IPS DF 6.9 (cell line): ENCODE results near the gene INA.

Experiments
- DNase-seq: peaks from one replicate; pipeline ENCODE4 v3.0.0-alpha.2; 2013; ENCODE audit warnings: low read depth, low spot score
- H3K27ac ChIP-seq: one replicate; pipeline ENCODE4 v1.5.1; 2013; ENCODE audit warnings: low read length, control low read depth
- H3K27me3 ChIP-seq: 2 replicates; pipeline ENCODE4 v1.6.1; 2013; ENCODE audit warnings: mild to moderate bottlenecking, low read length; ENCODE audit not compliant: control insufficient read depth, insufficient read depth
- H3K36me3 ChIP-seq: 2 replicates; pipeline ENCODE4 v1.6.1; 2013; ENCODE audit warnings: low read length; ENCODE audit not compliant: control insufficient read depth, insufficient read depth
- H3K4me1 ChIP-seq: 2 replicates; pipeline ENCODE4 v1.6.1; 2013; ENCODE audit warnings: low read length; ENCODE audit not compliant: control insufficient read depth, insufficient read depth
- H3K4me3 ChIP-seq: 2 replicates; pipeline ENCODE4 v1.5.1; 2013; ENCODE audit warnings: mild to moderate bottlenecking, low read length
- H3K9me3 ChIP-seq: 2 replicates; pipeline ENCODE4 v1.6.1; 2013; ENCODE audit warnings: low read length, inconsistent platforms; ENCODE audit not compliant: control insufficient read depth, insufficient read depth
- WGBS: extraction: QIAGEN DNeasy Blood & Tissue Kit; methylation state at CpG from one replicate; pipeline ENCODE4 v1.1.7; 2013; ENCODE audit warnings: mixed read lengths, missing lambda C conversion rate; ENCODE audit not compliant: insufficient read length, insufficient coverage; 5-methylcytosine and 5-hydroxymethylcytosine counted together

Gene INA

DNA sequence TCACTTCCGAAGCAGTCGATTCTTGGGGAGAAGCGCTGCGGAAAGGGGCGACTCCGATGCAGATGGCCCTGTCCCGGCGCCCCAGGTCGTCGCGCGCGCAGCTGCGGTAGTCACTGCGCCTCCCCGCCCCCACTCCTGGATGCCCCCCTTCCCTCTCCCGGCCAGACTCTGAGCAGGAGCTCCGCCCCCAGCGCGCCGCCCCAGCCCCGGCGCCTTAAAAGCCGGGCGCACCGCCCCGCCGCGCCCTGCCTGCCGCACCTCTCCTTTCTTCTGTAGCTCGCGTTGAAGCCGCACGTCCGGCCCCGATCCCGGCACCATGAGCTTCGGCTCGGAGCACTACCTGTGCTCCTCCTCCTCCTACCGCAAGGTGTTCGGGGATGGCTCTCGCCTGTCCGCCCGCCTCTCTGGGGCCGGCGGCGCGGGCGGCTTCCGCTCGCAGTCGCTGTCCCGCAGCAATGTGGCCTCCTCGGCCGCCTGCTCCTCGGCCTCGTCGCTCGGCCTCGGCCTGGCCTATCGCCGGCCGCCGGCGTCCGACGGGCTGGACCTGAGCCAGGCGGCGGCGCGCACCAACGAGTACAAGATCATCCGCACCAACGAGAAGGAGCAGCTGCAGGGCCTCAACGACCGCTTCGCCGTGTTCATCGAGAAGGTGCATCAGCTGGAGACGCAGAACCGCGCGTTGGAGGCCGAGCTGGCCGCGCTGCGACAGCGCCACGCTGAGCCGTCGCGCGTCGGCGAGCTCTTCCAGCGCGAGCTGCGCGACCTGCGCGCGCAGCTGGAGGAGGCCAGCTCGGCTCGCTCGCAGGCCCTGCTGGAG lies at the start of gene INA:
TSS of gene INA (plus strand) at position 243 of the 817 bp plus-strand sequence. CDS start at position 317, 74 bp downstream.
- Histone ChIP-seq H3K36me3 (no peaks in the 10 kb centered on the region), H3K27me3 (peaks cover 22% of the 10 kb centered on the region), H3K27ac (no peak within 1 kb of the TSS), H3K9me3 (no peaks in the 10 kb centered on the region), H3K4me3 (peak within 1 kb of the TSS; percentile 27), H3K4me1 (peaks cover 5% of the 10 kb centered on the region)
- no CpG with 5 or more reads among the region's 105 CpGs for WGBS
- DNase-seq = no peak

DNA sequence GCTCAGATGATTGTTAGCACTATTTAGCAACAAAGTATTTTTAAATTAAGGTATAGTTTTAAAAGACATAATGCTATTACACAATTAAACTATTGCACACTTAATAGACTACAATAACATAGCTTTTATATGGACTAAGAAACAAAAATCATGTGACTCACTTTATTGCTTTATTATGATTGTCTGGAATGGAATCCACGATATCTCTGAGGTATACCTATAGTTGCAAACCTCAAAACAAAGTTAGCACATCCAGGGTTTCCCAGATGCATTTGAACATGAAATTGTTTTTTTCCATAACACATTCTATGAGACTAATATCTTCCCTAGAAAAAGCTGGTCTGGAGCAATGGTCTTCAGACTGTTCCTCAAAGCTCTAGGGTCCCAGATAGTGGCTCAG lies 49.5 kb upstream of the INA start:
- Histone ChIP-seq H3K36me3 (no peaks in the 10 kb centered on the region), H3K27me3 (no peaks in the 10 kb centered on the region), H3K4me1 (peaks cover 2% of the 10 kb centered on the region; the same call in 1 of the 2 replicates), H3K27ac (no peak overlapping the region), H3K9me3 (peaks cover 2% of the 10 kb centered on the region), H3K4me3 (no peak overlapping the region)
- no peak for DNase-seq
- no CpG with 5 or more reads among the region's 1 CpG for WGBS

DNA sequence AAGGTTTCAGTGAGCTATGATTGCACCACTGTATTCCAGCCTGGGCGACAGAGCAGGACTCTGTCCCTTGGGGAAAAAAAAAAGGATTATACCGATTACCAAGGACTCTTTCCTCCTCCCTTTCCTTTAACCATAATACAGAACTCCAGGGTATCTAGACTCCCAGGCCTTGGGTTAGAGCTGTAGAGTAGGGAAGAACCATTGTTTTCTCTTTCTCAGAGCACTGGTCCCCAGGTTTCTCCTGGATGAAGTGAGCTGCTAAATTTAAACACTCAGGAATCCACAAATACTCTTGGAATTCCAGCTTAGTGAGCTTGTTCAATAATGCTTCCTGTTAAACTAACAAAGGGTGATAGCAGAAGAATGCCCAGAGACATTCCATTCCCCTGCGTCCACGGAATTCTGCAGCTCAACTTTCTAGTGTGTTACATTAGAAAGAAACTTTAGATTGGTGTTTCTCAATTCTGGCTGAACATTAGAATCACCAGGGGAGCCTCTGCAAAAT lies 45.8 kb upstream of the INA start:
- Histone ChIP-seq H3K36me3 (no peaks in the 10 kb centered on the region), H3K4me3 (no peak overlapping the region), H3K4me1 (peaks cover 3% of the 10 kb centered on the region; the same call in 1 of the 2 replicates), H3K9me3 (no peaks in the 10 kb centered on the region), H3K27ac (no peak overlapping the region), H3K27me3 (no peaks in the 10 kb centered on the region)
- no CpG with 5 or more reads among the region's 4 CpGs for WGBS
- DNase-seq = peak; percentile 54

DNA sequence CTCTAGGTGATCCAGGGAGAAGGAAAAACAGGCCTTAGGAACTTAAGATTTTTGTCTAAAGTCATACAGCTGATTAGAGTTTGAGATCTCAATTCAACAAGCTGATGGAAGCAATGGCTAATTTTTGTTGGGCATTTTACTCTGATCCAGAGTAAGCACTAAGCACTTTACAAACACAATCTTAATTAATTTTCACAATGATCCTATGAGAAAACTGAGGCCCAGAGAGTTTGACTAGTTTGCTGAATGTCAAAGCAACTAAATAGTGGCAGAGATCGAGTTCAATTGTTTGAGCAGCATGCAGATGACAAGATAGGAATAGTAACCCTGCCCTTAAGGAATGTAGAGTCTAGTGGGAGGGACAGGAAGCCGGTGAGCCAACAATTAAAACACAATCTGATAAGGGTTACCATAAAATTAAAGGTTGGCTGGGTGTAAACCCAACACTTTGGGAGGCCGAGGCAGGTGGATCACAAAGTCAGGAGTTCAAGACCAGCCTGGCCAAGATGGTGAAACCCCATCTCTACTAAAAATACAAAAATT lies 44.7 kb upstream of the INA start:
- no peak overlapping the region for H3K27ac ChIP-seq
- no peaks in the 10 kb centered on the region for H3K27me3 ChIP-seq
- no peak overlapping the region for H3K4me3 ChIP-seq
- peaks cover 3% of the 10 kb centered on the region; the same call in 1 of the 2 replicates for H3K4me1 ChIP-seq
- H3K36me3 ChIP-seq = no peaks in the 10 kb centered on the region
- no peaks in the 10 kb centered on the region for H3K9me3 ChIP-seq
- no CpG with 5 or more reads among the region's 3 CpGs for WGBS
- no peak for DNase-seq

DNA sequence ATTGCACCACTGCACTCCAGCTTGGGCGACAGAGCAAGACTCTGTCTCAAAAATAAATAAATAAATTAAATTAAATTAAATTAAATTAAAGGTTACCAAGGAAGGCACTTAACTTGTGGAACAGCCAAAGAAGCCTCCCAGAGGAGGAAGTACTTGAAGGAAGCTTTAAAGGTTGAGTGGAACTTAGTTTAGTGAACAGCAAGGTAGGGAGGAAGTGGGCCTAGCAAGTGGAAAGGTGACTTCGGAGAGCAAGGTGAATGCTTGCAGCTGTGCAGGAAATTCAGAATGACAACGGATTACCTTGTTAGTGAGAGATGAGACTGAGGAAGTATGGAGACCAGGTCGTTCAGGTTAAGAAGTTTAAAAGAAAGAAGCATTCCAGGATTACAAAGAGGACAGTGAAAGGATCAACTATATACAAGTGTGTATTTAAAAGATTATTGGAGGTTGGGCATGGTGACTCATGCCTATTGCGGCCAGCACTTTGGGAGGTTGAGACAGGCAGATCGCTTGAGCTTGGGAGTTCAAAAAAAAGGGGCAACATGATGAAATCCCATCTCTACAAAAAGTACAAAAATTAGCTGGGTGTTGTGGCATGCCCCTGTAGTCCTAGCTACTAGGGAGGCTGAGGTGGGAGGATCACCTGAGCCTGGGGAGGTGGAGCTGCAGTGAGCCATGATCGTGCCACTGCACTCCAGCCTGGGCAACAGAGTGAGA lies 44.0 kb upstream of the INA start:
- peaks cover 3% of the 10 kb centered on the region; the same call in 1 of the 2 replicates for H3K4me1 ChIP-seq
- no peaks in the 10 kb centered on the region for H3K36me3 ChIP-seq
- H3K27me3 ChIP-seq = no peaks in the 10 kb centered on the region
- no peak overlapping the region for H3K27ac ChIP-seq
- no peak for DNase-seq
- H3K9me3 ChIP-seq = no peaks in the 10 kb centered on the region
- no peak overlapping the region for H3K4me3 ChIP-seq
- WGBS = no CpG with 5 or more reads among the region's 7 CpGs

DNA sequence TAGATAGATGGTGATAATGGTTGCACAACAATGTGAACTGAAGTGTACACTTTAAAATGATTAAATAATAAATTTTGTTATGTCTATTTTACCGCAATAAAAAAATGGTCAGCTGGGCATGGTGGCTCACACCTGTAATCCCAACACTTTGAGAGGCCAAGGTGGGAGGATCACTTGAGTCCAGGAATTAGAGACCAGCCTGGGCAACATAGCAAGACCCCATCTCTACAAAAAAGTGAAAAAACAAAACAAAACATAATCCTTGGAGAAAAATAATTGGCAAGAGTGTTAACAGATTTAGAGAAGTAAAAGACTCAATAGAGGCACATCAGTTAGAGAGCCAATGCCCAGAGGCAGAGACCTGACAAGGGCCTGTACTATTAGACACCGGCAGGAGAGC lies 41.2 kb upstream of the INA start:
- Histone ChIP-seq H3K4me1 (peaks cover 3% of the 10 kb centered on the region; the same call in 1 of the 2 replicates), H3K27me3 (no peaks in the 10 kb centered on the region), H3K27ac (no peak overlapping the region), H3K4me3 (no peak overlapping the region), H3K36me3 (no peaks in the 10 kb centered on the region), H3K9me3 (no peaks in the 10 kb centered on the region)
- DNase-seq = no peak
- WGBS = no CpG with 5 or more reads among the region's 2 CpGs

DNA sequence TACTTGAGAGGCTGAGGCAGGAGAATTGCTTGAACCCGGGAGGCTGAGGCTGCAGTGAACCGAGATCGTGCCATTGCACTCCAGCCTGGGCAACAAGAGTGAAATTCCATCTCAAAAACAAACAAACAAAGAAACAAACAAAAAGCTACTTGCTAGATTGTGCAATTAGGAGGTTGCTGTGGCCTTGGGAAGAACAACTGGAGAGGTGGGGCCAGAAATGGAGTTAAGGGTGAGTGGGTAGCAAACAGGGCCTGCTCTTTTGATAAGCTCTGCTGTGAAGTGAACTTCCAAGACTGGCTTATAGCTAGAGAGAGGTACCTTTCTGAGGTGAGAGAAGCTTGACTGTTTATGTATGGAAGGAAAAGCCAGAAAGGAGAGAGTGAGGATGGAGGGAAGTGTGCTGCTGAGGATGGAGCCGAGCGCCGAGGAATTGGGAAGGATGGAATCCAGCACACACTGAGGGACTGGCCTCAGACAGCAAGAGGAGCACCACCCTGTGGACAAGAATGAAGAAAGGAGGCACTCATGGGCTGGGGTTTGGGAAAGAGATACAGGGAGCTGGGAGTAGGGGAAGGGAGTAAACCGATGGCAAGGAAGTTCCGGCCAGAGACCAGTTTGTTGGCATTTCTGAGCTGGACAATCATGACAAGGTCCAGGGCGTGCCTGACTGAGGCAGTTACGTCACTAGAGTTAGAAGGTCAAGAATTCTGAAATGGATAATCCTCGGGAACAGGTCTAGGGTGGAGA lies 38.3 kb upstream of the INA start:
- H3K27ac ChIP-seq = no peak overlapping the region
- no CpG with 5 or more reads among the region's 11 CpGs for WGBS
- H3K9me3 ChIP-seq = no peaks in the 10 kb centered on the region
- H3K27me3 ChIP-seq = no peaks in the 10 kb centered on the region
- H3K4me1 ChIP-seq = 0 out of 2 replicates have a peak, but pooled peaks cover 2% of the 10 kb centered on the region
- H3K4me3 ChIP-seq = no peak overlapping the region
- no peak for DNase-seq
- H3K36me3 ChIP-seq = no peaks in the 10 kb centered on the region

DNA sequence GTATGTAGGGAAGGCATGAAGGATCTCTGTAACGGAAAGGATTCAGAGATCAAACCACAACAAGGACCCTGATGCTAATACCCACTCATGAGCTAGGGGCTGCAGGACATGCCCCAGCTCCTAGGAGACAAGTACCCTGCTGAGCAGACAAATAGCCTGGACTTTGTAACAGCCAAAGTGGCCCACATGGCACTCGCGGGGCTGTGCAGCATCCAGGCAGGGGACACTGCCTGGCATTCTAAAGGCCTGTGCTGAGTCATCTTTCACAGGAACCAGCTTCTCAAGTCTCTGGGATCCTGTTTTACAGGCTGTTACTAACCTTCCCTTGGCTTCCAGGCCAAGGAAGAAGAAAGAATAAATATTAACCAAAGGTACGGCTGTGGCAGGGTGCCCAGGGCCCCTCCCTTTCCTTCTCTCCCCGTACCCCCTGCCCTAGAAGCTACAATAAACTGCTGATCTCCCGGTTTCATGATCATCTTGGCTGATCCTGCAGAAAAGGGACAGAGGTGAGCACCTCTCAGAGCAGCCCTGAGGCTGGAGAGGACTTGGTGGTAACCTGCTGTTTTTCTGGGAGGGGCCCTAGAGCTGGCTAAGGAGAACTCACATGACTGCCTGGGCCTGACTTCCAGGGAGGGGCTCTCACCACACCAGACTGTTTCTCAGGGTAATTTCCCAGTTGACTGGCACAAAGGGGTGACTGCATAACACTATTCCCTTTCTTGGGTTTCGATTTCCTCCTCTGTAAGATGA lies 35.5 kb upstream of the INA start:
- Histone ChIP-seq H3K27me3 (no peaks in the 10 kb centered on the region), H3K4me3 (no peak overlapping the region), H3K4me1 (0 out of 2 replicates have a peak, but pooled peaks cover 2% of the 10 kb centered on the region), H3K9me3 (no peaks in the 10 kb centered on the region), H3K36me3 (no peaks in the 10 kb centered on the region), H3K27ac (no peak overlapping the region)
- WGBS = no CpG with 5 or more reads among the region's 7 CpGs
- no peak for DNase-seq

DNA sequence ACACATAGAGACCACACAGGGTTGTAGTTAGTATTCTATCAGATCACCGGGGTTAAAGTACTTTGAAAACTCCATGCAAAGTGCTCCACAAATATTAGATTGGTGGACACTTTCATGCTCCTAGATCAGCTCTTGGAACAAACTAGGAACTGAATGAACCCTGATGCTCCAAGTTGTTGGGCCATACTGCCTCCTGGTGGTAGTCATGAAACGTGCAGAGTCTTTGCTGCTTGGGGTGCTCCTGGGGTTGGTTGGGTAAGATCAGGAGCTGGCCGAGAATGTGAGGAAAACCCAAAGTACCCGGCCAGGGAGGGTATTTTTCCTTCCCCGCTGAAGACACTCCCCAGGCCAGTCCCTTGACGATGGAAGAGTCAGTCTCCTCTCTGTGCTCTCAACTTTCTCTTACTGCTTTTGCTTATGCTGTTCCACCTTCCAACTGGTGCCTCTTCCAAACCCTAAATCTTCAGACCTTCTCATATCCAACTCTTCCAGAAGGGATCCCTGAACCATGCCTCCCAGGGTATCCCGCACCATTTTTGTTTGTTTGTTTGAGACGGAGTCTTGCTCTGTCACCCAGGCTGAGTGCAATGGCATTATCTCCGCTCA lies 32.2 kb upstream of the INA start:
- no peaks in the 10 kb centered on the region for H3K36me3 ChIP-seq
- no CpG with 5 or more reads among the region's 9 CpGs for WGBS
- DNase-seq = peak; percentile 87
- no peaks in the 10 kb centered on the region for H3K27me3 ChIP-seq
- H3K4me3 ChIP-seq = no peak overlapping the region
- H3K4me1 ChIP-seq = no peaks in the 10 kb centered on the region
- H3K9me3 ChIP-seq = no peaks in the 10 kb centered on the region
- H3K27ac ChIP-seq = no peak overlapping the region
